Lung (tissue), 12 donors: ENCODE results near the gene GNG7. TPM values are rescaled to one million over a fixed set of nuclear protein-coding genes. Genes with fewer than 3 reads are reported as not detected.
A peak's percentile ranks its signal among the peaks of the same experiment; 100 is the strongest.

Experiments used
- ATAC-seq: fragments of 200-7000 bp; cut with Tn5 transposase; one replicate; pipeline ENCODE4 v1.9.1; 2020; ENCODE audit warnings: moderate number of reproducible peaks; ENCODE audit not compliant: insufficient read depth, low FRiP score
- DNase-seq, 3 donors: peaks; one replicate each; pipeline ENCODE4 v3.0.0-alpha.2; 2013 to 2017
- H3K27ac ChIP-seq, 2 donors: one replicate each; pipeline ENCODE4 v1.5.1; 2013; ENCODE audit warnings: mild to moderate bottlenecking in 2 of 2, moderate library complexity in 2 of 2, control low read depth in 1 of 2, inconsistent platforms in 1 of 2, low read depth in 1 of 2, low read length in 1 of 2
- H3K27me3 ChIP-seq, 3 donors: one replicate each; pipeline ENCODE4 v1.5.1; 2013; ENCODE audit warnings: low read length in 2 of 3; ENCODE audit not compliant: control insufficient read depth in 3 of 3, insufficient read depth in 3 of 3
- H3K36me3 ChIP-seq, 4 donors: one replicate each; pipeline ENCODE4 v1.5.1; 2013; ENCODE audit warnings: low read length in 4 of 4, mild to moderate bottlenecking in 1 of 4, moderate library complexity in 1 of 4; ENCODE audit not compliant: control insufficient read depth in 4 of 4, insufficient read depth in 4 of 4
- H3K4me1 ChIP-seq, 5 donors: one replicate each; pipeline ENCODE4 v1.5.1; 2013; ENCODE audit warnings: low read length in 5 of 5, mild to moderate bottlenecking in 2 of 5, moderate library complexity in 1 of 5; ENCODE audit not compliant: control insufficient read depth in 5 of 5, insufficient read depth in 5 of 5
- H3K4me3 ChIP-seq: one replicate; pipeline ENCODE4 v1.5.1; 2013; ENCODE audit warnings: mild to moderate bottlenecking, control low read depth, moderate library complexity
- H3K9ac ChIP-seq, 2 donors: one replicate each; pipeline ENCODE4 v1.5.1; 2013; ENCODE audit warnings: low read length in 2 of 2, control low read depth in 1 of 2; ENCODE audit not compliant: insufficient read depth in 1 of 2
- H3K9me3 ChIP-seq, 4 donors: one replicate each; pipeline ENCODE4 v1.5.1; 2013; ENCODE audit warnings: low read length in 3 of 4, mild to moderate bottlenecking in 1 of 4, moderate library complexity in 1 of 4; ENCODE audit not compliant: control insufficient read depth in 4 of 4, insufficient read depth in 3 of 4
- WGBS, 2 donors: extraction: QIAGEN DNeasy Blood & Tissue Kit; methylation state at CpG; one replicate each; pipeline ENCODE4 v1.1.7; 2013; 5-methylcytosine and 5-hydroxymethylcytosine counted together
- polyA plus RNA-seq, 2 donors: library from polyadenylated mRNA; stranded (reverse); fragments of 200-250 nt; gene quantifications; one replicate each; pipeline ENCODE4 v1.2.1, GENCODE V29; 2013
- total RNA-seq, 2 donors: library from RNA; depleted of rRNA in 1 of 2; stranded (reverse); fragments of >200 nt in 1 of 2; gene quantifications; one replicate each; pipeline ENCODE4 v1.2.1, GENCODE V29; 2014 to 2021
- TF ChIP-seq, protein P1 (sequence below): IDR thresholded peaks from 2 replicates; pipeline ENCODE4 v1.5.1; 2012; ENCODE audit warnings: mild to moderate bottlenecking; ENCODE audit errors: control extremely low read depth, extremely low read depth
- donor health status: control.
- donor health status: control.
- donor health status: Bipolar disorder and iron deficiency.
- donor health status: healthy.
- donor health status: DM: yes; HTN: yes; CAD: no.

The GNG7 gene
- total and polyA plus RNA-seq, 4 donors, result 1.6 to 4.5 (median 2.8) TPM

DNA sequence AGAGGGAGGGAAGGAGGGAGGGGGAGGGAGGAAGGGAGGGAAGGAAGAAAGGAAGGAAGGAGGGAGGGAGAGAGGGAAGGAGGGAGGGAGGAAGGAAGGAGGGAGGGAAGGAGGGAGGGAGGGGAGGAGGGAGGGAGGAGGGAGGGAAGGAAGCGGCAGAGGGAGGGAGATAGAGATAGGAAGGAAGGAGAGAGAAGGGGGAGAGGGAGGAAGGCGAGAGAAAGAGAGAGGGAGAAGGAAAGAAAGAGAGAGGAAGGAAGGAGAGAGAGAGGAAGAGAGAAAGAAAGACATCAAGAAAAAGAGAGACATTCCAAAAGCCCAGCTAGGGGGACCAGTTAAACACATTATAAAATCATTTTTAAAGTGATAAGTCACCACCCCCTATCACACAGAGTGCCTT is 62.5 kb downstream of the GNG7 start:
- no peak for DNase-seq
- TF ChIP-seq, protein P1, sequence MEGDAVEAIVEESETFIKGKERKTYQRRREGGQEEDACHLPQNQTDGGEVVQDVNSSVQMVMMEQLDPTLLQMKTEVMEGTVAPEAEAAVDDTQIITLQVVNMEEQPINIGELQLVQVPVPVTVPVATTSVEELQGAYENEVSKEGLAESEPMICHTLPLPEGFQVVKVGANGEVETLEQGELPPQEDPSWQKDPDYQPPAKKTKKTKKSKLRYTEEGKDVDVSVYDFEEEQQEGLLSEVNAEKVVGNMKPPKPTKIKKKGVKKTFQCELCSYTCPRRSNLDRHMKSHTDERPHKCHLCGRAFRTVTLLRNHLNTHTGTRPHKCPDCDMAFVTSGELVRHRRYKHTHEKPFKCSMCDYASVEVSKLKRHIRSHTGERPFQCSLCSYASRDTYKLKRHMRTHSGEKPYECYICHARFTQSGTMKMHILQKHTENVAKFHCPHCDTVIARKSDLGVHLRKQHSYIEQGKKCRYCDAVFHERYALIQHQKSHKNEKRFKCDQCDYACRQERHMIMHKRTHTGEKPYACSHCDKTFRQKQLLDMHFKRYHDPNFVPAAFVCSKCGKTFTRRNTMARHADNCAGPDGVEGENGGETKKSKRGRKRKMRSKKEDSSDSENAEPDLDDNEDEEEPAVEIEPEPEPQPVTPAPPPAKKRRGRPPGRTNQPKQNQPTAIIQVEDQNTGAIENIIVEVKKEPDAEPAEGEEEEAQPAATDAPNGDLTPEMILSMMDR, result no peak
- H3K36me3 ChIP-seq, result no peaks in the 10 kb centered on the region
- peaks cover 0 to 3% (median 0%) of the 10 kb centered on the region in 5 donors for H3K4me1 ChIP-seq
- H3K4me3 ChIP-seq, result no peak overlapping the region
- no peak for ATAC-seq
- H3K27ac ChIP-seq, result no peak overlapping the region
- no peaks in the 10 kb centered on the region for H3K9me3 ChIP-seq
- peaks cover 0 to 4% (median 0%) of the 10 kb centered on the region in 3 donors for H3K27me3 ChIP-seq
- 61 to 79% methylated on average over 2 of the region's 2 CpGs for WGBS, 2 donors
- H3K9ac ChIP-seq, result no peak overlapping the region

DNA sequence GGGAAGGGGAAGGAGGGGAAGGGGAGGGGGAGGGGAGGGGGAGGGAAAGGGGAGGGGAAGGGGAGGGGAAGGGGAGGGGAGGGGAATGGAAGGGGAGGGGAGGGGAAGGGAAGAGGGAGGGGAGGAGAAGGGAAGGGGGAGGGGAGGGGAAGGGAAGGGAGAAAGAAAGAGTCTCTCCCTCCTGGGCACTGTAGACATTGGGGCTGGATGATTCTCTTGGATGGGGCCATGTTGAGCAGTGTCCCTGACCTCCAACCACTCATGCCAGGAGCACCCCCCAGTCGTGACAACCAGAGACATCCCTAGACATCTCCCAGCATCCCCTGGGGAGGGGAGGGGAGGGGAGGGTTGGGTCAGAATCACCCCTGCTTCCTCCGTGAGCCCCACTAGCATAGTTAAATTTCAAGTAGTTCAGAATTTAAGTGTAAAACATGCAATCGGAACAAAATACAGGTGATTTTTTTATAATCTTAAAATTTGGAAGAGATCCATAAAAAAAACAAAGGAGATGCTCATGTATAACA is 64.0 kb downstream of the GNG7 start:
- no peak overlapping the region for H3K4me3 ChIP-seq
- H3K9ac ChIP-seq, result no peak overlapping the region
- ATAC-seq, result no peak
- DNase-seq, result no peak
- no peak overlapping the region for H3K27ac ChIP-seq
- peaks cover 0 to 7% (median 0%) of the 10 kb centered on the region in 5 donors for H3K4me1 ChIP-seq
- H3K27me3 ChIP-seq, result peaks cover 0 to 4% (median 0%) of the 10 kb centered on the region in 3 donors
- no peaks in the 10 kb centered on the region for H3K9me3 ChIP-seq
- TF ChIP-seq, protein P1, result no peak
- H3K36me3 ChIP-seq, result no peaks in the 10 kb centered on the region
- WGBS, 2 donors, result 45 to 54% methylated on average over 3 of the region's 3 CpGs

DNA sequence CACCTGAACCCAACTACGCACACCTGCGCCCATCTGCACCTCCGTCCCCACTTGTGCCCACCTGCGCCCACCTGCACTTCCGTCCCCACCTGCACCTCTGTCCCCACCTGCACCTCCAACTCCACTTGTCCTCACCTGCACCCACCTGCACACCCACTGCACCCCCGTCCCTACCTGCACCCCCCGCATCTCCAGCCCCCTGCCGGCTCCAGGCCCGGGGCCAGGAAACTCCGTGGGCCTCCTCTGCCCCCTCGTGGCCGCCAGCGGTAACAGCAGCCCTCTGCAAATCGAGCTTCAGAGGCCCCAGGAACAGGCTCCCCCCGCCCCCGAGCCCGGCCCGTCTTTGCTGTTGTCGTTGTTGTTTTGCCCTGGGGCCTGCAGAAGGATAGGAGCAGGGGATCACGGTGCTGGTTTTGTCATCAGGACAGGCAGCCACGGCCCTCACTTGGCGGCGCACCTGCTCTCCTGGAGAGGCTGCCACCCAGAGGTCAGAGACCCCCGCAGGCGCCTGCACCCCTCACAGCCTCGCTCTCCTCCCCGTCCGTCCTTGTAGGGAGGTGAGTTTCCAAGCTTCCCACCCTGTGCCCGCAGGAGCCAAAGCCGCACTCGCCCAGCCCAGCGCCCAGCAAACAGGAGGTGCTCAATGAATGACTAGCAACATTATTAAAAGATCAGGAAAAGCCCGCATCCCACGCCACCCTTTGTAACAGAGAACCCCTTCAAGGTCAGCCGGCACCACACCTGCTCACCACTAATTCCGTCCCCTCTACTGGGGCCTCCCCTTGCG is 65.4 kb downstream of the GNG7 start:
- H3K27ac ChIP-seq, result no peak overlapping the region
- TF ChIP-seq, protein P1, result peak; percentile 78
- no peak overlapping the region for H3K9ac ChIP-seq
- no peaks in the 10 kb centered on the region for H3K9me3 ChIP-seq
- 24% methylated on average over 37 of the region's 37 CpGs for WGBS, 2 donors
- H3K4me3 ChIP-seq, result no peak overlapping the region
- H3K4me1 ChIP-seq, result peaks cover 0 to 12% (median 0%) of the 10 kb centered on the region in 5 donors
- peak in 2 of 3 donors; percentile 38 to 51 for DNase-seq
- no peaks in the 10 kb centered on the region for H3K36me3 ChIP-seq
- H3K27me3 ChIP-seq, result peaks cover 0 to 6% (median 0%) of the 10 kb centered on the region in 3 donors
- peak; percentile 49 for ATAC-seq
